HepG2 (cell line): ENCODE data around the gene CDCP2.
A peak's percentile ranks its signal among the peaks of the same experiment; 100 is the strongest.

Experiments
- CBFB ChIP-seq: sonication (generic); formaldehyde crosslinking; IDR thresholded peaks from 2 replicates; pipeline ENCODE4 v1.4.0; 2020; ENCODE audit warnings: missing genetic modification reagents
- RAD21 ChIP-seq: fragments of 450-650 bp; formaldehyde crosslinking; IDR thresholded peaks from 2 replicates; pipeline ENCODE4 v1.5.0; 2020; ENCODE audit warnings: mild to moderate bottlenecking
- ZNF629 ChIP-seq: sonication (generic); formaldehyde crosslinking; conservative IDR thresholded peaks from 2 replicates; pipeline ENCODE4 v1.5.0; 2020; ENCODE audit warnings: missing genetic modification reagents
- TF ChIP-seq, protein P1 (sequence below): sonication (generic); formaldehyde crosslinking; IDR thresholded peaks from 2 replicates; pipeline ENCODE4 v1.5.0; 2020; ENCODE audit warnings: mild to moderate bottlenecking, missing genetic modification reagents, moderate library complexity

- TF ChIP-seq, protein P1, sequence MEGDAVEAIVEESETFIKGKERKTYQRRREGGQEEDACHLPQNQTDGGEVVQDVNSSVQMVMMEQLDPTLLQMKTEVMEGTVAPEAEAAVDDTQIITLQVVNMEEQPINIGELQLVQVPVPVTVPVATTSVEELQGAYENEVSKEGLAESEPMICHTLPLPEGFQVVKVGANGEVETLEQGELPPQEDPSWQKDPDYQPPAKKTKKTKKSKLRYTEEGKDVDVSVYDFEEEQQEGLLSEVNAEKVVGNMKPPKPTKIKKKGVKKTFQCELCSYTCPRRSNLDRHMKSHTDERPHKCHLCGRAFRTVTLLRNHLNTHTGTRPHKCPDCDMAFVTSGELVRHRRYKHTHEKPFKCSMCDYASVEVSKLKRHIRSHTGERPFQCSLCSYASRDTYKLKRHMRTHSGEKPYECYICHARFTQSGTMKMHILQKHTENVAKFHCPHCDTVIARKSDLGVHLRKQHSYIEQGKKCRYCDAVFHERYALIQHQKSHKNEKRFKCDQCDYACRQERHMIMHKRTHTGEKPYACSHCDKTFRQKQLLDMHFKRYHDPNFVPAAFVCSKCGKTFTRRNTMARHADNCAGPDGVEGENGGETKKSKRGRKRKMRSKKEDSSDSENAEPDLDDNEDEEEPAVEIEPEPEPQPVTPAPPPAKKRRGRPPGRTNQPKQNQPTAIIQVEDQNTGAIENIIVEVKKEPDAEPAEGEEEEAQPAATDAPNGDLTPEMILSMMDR (CRISPR knock-in tag) = no peak
- TF ChIP-seq ZNF629 (CRISPR knock-in tag) = peak; percentile 84
- TF ChIP-seq CBFB (CRISPR knock-in tag) = no peak
- no peak for TF ChIP-seq RAD21 (CRISPR knock-in tag)
Measured at GRCh38 chr1:54161495-54162168, 8.8 kb upstream of the CDCP2 start.
